ENCODE data around the gene MTIF3. TPM values are rescaled to one million over a fixed set of nuclear protein-coding genes. Genes with fewer than 3 reads are reported as not detected.

Gene MTIF3
- total RNA-seq, 2 experiments from 2014 or later = 37.9 to 42.9 TPM

DNA sequence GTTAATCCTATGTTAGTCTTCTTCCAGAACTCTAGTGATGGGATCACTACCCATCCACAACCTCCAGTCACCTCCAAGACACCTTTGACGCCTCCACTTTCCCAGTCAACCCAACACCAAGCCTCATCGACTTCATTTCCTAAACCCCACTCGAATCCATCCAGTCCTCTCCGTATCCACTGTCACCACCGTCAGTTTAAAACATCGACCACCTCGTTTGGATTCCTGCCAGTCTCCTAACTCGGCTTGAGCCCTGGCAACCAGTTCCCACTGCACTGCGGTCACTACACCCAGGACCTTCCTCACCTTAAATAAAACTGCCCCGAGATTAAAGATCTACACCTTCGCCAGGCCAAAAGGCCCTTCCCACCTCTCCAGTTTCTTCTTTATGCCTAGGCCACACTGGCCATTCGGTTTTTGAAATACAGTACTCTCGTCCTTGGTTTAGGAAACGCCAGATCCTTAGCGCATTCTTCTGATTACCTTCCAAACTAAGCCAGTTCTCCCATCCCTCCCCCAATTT lies 1.2 kb downstream of the MTIF3 start:
- no peaks in the 10 kb centered on the region for H3K9me3 ChIP-seq (ENCODE audit: low read length)
- peak overlapping the region; percentile 78 for H3K4me3 ChIP-seq (ENCODE audit: low read depth, low read length, poor library complexity, severe bottlenecking)
- H3K79me2 ChIP-seq (ENCODE audit: insufficient read depth, low read depth, low read length) = peaks cover 51% of the 10 kb centered on the region
- H2AFZ ChIP-seq (ENCODE audit: low read length) = peak overlapping the region; percentile 71; the same call in 1 of the 2 replicates
- peak overlapping the region; percentile 79 for H3K4me2 ChIP-seq (ENCODE audit: low read length)
- POLR2A ChIA-PET = interaction anchor here (0.6 to 3.2 kb wide), 4 partner anchors 8 to 228 kb away, joined by 3 to 38 read pairs (median 5); partner anchors contain the start of gene GTF3A
- peaks cover 49% of the 10 kb centered on the region for H3K4me1 ChIP-seq (ENCODE audit: insufficient read depth, low read length, poor library complexity, severe bottlenecking)
- BruUV-seq (replicated peaks) = no TSS peak
- H3K27ac ChIP-seq (ENCODE audit: low read depth, low read length, poor library complexity, severe bottlenecking) = peak overlapping the region; percentile 95
- CTCF ChIA-PET (ENCODE audit: unreplicated experiment) = interaction anchor here (0.9 kb wide), 1 partner anchor 444 kb away, joined by 4 read pairs; no protein-coding TSS in a partner anchor
- TF ChIP-seq, protein P1, sequence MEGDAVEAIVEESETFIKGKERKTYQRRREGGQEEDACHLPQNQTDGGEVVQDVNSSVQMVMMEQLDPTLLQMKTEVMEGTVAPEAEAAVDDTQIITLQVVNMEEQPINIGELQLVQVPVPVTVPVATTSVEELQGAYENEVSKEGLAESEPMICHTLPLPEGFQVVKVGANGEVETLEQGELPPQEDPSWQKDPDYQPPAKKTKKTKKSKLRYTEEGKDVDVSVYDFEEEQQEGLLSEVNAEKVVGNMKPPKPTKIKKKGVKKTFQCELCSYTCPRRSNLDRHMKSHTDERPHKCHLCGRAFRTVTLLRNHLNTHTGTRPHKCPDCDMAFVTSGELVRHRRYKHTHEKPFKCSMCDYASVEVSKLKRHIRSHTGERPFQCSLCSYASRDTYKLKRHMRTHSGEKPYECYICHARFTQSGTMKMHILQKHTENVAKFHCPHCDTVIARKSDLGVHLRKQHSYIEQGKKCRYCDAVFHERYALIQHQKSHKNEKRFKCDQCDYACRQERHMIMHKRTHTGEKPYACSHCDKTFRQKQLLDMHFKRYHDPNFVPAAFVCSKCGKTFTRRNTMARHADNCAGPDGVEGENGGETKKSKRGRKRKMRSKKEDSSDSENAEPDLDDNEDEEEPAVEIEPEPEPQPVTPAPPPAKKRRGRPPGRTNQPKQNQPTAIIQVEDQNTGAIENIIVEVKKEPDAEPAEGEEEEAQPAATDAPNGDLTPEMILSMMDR (conservative IDR thresholded peaks at IDR 0.05; ENCODE audit: low read length) = no peak
- no peak for TF ChIP-seq EZH2phosphoT487 (IDR thresholded peaks at IDR 0.05; ENCODE audit: borderline replicate concordance, low read depth, low read length)
- H3K9me2 ChIP-seq (ENCODE audit: insufficient read depth, low read length) = no peaks in the 10 kb centered on the region
- intact Hi-C loops (cut with micrococcal nuclease; ENCODE audit: unreplicated experiment) = no loop called here
- H3K36me3 ChIP-seq (ENCODE audit: insufficient read depth, low read length) = 0 out of 2 replicates have a peak, but pooled peaks cover 8% of the 10 kb centered on the region
- no peak for DNase-seq (ENCODE audit: low spot score)
- no peaks in the 10 kb centered on the region for H4K20me1 ChIP-seq (ENCODE audit: insufficient read depth, low read length)

DNA sequence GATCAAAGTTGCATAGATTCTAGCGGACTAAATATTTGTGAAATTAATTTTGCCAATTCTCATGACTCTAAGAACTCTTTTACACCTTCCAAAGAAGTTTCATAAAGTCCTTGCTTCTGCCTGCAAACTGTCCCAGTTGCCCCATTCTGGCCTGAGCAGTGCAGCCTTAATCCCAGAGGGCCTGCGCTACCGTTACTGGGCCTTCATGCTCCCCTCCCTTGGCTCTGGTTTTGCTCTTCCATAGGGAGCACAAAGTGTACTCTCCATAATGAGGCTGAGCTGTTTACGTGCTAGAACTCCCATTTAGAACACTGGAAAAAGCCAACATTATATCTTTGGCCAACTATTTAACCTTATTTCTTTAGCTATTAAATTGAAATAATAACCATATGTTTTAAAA lies 2.1 kb downstream of the MTIF3 start:
- Histone ChIP-seq H3K4me1 (ENCODE audit: insufficient read depth, low read length, poor library complexity, severe bottlenecking) (peaks cover 49% of the 10 kb centered on the region), H3K4me2 (ENCODE audit: low read length) (peak overlapping the region; percentile 79), H3K9me3 (ENCODE audit: low read length) (no peaks in the 10 kb centered on the region), H3K4me3 (ENCODE audit: low read depth, low read length, poor library complexity, severe bottlenecking) (peak overlapping the region; percentile 78), H3K79me2 (ENCODE audit: insufficient read depth, low read depth, low read length) (peaks cover 51% of the 10 kb centered on the region), H3K9me2 (ENCODE audit: insufficient read depth, low read length) (no peaks in the 10 kb centered on the region), H3K27ac (ENCODE audit: low read depth, low read length, poor library complexity, severe bottlenecking) (peak overlapping the region; percentile 95), H2AFZ (ENCODE audit: low read length) (no peak overlapping the region), H3K36me3 (ENCODE audit: insufficient read depth, low read length) (0 out of 2 replicates have a peak, but pooled peaks cover 8% of the 10 kb centered on the region), H4K20me1 (ENCODE audit: insufficient read depth, low read length) (no peaks in the 10 kb centered on the region)
- ChIA-PET POLR2A (interaction anchor here (0.6 to 3.2 kb wide), 5 partner anchors 8 to 227 kb away, joined by 3 to 38 read pairs (median 4); partner anchors contain the start of gene GTF3A), CTCF (ENCODE audit: unreplicated experiment) (interaction anchor here (0.9 kb wide), 1 partner anchor 443 kb away, joined by 4 read pairs; no protein-coding TSS in a partner anchor)
- no peak for DNase-seq (ENCODE audit: low spot score)
- BruUV-seq (replicated peaks) = no TSS peak
- TF ChIP-seq, protein P1 (conservative IDR thresholded peaks at IDR 0.05; ENCODE audit: low read length) = no peak
- no peak for TF ChIP-seq EZH2phosphoT487 (IDR thresholded peaks at IDR 0.05; ENCODE audit: borderline replicate concordance, low read depth, low read length)
- intact Hi-C loops (cut with micrococcal nuclease; ENCODE audit: unreplicated experiment) = no loop called here
